H1 (cell line): ENCODE measurements around the gene MAGEC3. TPM values are rescaled to one million over a fixed set of nuclear protein-coding genes. Genes with fewer than 3 reads are reported as not detected.

Source experiments
- BACH1 ChIP-seq: IDR thresholded peaks from 2 replicates; pipeline ENCODE4 v1.6.1; 2012; ENCODE audit warnings: low read length, improper control_type of control experiment
- JUN ChIP-seq: IDR thresholded peaks from 2 replicates; pipeline ENCODE4 v1.6.1; 2011; ENCODE audit warnings: low read depth, mild to moderate bottlenecking, improper control_type of control experiment, low read length
- KDM5A ChIP-seq: fragments of 200-600 bp; IDR thresholded peaks from 2 replicates; pipeline ENCODE4 v1.7.1; 2012; ENCODE audit warnings: mild to moderate bottlenecking, low read length, inconsistent platforms, mixed read lengths
- SP4 ChIP-seq: IDR thresholded peaks from 2 replicates; pipeline ENCODE4 v1.6.1; 2012; ENCODE audit warnings: low read length, inconsistent platforms
- SUZ12 ChIP-seq: fragments of 200-600 bp; sonication (generic); IDR thresholded peaks from 2 replicates; pipeline ENCODE4 v1.6.1; 2012; ENCODE audit warnings: mild to moderate bottlenecking, inconsistent platforms, low read length, moderate library complexity, mixed read lengths
- TAF1 ChIP-seq: IDR thresholded peaks from 2 replicates; pipeline ENCODE4 v1.6.1; 2011; ENCODE audit warnings: mild to moderate bottlenecking, low read depth, low read length
- TAF7 ChIP-seq: optimal IDR thresholded peaks from 2 replicates; pipeline ENCODE3; 2011; ENCODE audit warnings: low read depth, mild to moderate bottlenecking, inconsistent platforms, low read length, moderate library complexity, borderline replicate concordance
- TCF12 ChIP-seq: IDR thresholded peaks from 2 replicates; pipeline ENCODE4 v1.6.1; 2011; ENCODE audit warnings: low read depth, mild to moderate bottlenecking, low read length
- YY1 ChIP-seq: IDR thresholded peaks from 2 replicates; pipeline ENCODE4 v1.6.1; 2011; ENCODE audit warnings: low read depth, mild to moderate bottlenecking, low read length
- ZNF274 ChIP-seq: IDR thresholded peaks from 2 replicates; pipeline ENCODE4 v1.7.0; 2012; ENCODE audit warnings: low read length, borderline replicate concordance; ENCODE audit errors: extremely low read depth
- polyA plus RNA-seq, 7 experiments: library from polyadenylated mRNA; depleted of rRNA in 3 of 7; stranded (reverse) in 5 of 7; unstranded in 2 of 7; fragments of >200 nt in 5 of 7; fragments of 200-250 nt in 2 of 7; gene quantifications; 1 replicate in 5 of 7; 2 replicates in 1 of 7; 4 replicates in 1 of 7; pipeline versions ENCODE4 v1.2.1 to v1.2.3, GENCODE V29; 2011 to 2013; ENCODE audit warnings: missing spikeins in 2 of 7, mixed read lengths in 2 of 7
- total RNA-seq: library from RNA; stranded (reverse); fragmentation: NEBNext Ultra II Directional; extraction: Animal tissue kit (Norgen Biotek cat#: 25700); gene quantifications from 2 replicates; pipeline ENCODE4 v1.2.1, GENCODE V29; 2021
- TF ChIP-seq, protein P1 (sequence below): fragments of 300-600 bp; sonication (generic); IDR thresholded peaks from 2 replicates; pipeline ENCODE4 v1.7.1; 2012; ENCODE audit warnings: low read length, moderate library complexity, mild to moderate bottlenecking, inconsistent platforms; ENCODE audit not compliant: insufficient replicate concordance
- TF ChIP-seq, protein P2 (sequence below): IDR thresholded peaks from 2 replicates; pipeline ENCODE4 v1.6.1; 2012; ENCODE audit warnings: inconsistent platforms

Gene MAGEC3
- total and polyA plus RNA-seq, 2 of the 8 experiments (the other 6 are each of a cell fraction or from before 2014, with no cell fraction given), result not detected

DNA sequence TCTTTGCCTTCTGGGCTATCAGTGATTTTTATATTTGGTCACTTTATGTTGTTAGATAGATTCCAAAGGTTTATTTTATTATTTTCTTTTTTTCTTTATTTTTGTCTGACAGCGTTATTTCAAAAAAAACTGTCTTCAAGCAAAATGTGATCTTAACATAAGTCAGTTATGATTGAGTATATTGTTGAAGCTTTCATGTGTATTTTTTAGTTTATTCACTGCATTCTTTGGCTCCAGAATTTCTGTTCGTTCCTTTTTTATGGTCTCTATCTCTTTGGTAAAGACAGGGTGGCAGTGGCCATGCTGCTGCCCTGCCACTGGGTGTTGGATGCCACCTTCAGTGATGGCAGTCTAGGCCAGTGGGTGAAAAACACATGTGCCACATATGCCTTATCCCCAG lies at the start of gene MAGEC3 (continued):
- TF ChIP-seq, protein P1, sequence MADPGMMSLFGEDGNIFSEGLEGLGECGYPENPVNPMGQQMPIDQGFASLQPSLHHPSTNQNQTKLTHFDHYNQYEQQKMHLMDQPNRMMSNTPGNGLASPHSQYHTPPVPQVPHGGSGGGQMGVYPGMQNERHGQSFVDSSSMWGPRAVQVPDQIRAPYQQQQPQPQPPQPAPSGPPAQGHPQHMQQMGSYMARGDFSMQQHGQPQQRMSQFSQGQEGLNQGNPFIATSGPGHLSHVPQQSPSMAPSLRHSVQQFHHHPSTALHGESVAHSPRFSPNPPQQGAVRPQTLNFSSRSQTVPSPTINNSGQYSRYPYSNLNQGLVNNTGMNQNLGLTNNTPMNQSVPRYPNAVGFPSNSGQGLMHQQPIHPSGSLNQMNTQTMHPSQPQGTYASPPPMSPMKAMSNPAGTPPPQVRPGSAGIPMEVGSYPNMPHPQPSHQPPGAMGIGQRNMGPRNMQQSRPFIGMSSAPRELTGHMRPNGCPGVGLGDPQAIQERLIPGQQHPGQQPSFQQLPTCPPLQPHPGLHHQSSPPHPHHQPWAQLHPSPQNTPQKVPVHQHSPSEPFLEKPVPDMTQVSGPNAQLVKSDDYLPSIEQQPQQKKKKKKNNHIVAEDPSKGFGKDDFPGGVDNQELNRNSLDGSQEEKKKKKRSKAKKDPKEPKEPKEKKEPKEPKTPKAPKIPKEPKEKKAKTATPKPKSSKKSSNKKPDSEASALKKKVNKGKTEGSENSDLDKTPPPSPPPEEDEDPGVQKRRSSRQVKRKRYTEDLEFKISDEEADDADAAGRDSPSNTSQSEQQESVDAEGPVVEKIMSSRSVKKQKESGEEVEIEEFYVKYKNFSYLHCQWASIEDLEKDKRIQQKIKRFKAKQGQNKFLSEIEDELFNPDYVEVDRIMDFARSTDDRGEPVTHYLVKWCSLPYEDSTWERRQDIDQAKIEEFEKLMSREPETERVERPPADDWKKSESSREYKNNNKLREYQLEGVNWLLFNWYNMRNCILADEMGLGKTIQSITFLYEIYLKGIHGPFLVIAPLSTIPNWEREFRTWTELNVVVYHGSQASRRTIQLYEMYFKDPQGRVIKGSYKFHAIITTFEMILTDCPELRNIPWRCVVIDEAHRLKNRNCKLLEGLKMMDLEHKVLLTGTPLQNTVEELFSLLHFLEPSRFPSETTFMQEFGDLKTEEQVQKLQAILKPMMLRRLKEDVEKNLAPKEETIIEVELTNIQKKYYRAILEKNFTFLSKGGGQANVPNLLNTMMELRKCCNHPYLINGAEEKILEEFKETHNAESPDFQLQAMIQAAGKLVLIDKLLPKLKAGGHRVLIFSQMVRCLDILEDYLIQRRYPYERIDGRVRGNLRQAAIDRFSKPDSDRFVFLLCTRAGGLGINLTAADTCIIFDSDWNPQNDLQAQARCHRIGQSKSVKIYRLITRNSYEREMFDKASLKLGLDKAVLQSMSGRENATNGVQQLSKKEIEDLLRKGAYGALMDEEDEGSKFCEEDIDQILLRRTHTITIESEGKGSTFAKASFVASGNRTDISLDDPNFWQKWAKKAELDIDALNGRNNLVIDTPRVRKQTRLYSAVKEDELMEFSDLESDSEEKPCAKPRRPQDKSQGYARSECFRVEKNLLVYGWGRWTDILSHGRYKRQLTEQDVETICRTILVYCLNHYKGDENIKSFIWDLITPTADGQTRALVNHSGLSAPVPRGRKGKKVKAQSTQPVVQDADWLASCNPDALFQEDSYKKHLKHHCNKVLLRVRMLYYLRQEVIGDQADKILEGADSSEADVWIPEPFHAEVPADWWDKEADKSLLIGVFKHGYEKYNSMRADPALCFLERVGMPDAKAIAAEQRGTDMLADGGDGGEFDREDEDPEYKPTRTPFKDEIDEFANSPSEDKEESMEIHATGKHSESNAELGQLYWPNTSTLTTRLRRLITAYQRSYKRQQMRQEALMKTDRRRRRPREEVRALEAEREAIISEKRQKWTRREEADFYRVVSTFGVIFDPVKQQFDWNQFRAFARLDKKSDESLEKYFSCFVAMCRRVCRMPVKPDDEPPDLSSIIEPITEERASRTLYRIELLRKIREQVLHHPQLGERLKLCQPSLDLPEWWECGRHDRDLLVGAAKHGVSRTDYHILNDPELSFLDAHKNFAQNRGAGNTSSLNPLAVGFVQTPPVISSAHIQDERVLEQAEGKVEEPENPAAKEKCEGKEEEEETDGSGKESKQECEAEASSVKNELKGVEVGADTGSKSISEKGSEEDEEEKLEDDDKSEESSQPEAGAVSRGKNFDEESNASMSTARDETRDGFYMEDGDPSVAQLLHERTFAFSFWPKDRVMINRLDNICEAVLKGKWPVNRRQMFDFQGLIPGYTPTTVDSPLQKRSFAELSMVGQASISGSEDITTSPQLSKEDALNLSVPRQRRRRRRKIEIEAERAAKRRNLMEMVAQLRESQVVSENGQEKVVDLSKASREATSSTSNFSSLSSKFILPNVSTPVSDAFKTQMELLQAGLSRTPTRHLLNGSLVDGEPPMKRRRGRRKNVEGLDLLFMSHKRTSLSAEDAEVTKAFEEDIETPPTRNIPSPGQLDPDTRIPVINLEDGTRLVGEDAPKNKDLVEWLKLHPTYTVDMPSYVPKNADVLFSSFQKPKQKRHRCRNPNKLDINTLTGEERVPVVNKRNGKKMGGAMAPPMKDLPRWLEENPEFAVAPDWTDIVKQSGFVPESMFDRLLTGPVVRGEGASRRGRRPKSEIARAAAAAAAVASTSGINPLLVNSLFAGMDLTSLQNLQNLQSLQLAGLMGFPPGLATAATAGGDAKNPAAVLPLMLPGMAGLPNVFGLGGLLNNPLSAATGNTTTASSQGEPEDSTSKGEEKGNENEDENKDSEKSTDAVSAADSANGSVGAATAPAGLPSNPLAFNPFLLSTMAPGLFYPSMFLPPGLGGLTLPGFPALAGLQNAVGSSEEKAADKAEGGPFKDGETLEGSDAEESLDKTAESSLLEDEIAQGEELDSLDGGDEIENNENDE, result no peak
- no peak for TF ChIP-seq TCF12
- no peak for TF ChIP-seq BACH1
- TF ChIP-seq SUZ12, result no peak
- TF ChIP-seq TAF7, result no peak
- TF ChIP-seq JUN, result no peak
- no peak for TF ChIP-seq ZNF274
- no peak for TF ChIP-seq KDM5A
- no peak for TF ChIP-seq YY1
- TF ChIP-seq TAF1, result no peak
- no peak for TF ChIP-seq SP4
- TF ChIP-seq, protein P2, sequence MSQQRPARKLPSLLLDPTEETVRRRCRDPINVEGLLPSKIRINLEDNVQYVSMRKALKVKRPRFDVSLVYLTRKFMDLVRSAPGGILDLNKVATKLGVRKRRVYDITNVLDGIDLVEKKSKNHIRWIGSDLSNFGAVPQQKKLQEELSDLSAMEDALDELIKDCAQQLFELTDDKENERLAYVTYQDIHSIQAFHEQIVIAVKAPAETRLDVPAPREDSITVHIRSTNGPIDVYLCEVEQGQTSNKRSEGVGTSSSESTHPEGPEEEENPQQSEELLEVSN, result no peak
